ENCODE measurements around the gene CRYBB1.

The CRYBB1 gene

GRCh38 chr22:26610072-26610958 lies 7.5 kb downstream of the CRYBB1 start:
- Histone ChIP-seq H4K12ac (ENCODE audit: low read depth, low read length) (no peak overlapping the region), H3K79me1 (ENCODE audit: low read length) (no peaks in the 10 kb centered on the region), H3K4me2 (ENCODE audit: low read length) (no peak overlapping the region), H3K4me1 (ENCODE audit: control insufficient read depth in 1 of 2, insufficient read depth in 2 of 2, low read length in 2 of 2) (no peaks in the 10 kb centered on the region), H2AFZ (ENCODE audit: insufficient read depth, low read length, poor library complexity) (no peak overlapping the region), H3K27me3 (ENCODE audit: insufficient read depth, low read length) (no peaks in the 10 kb centered on the region), H4K8ac (ENCODE audit: low read depth, low read length) (no peak overlapping the region), H2BK12ac (ENCODE audit: low read length) (no peak overlapping the region), H3K18ac (ENCODE audit: low read length) (no peak overlapping the region), H2BK5ac (ENCODE audit: low read depth, low read length, poor library complexity) (no peak overlapping the region), H3K23ac (ENCODE audit: low read length) (no peak overlapping the region), H3K79me2 (ENCODE audit: control insufficient read depth, insufficient read depth, low read length, poor library complexity) (no peaks in the 10 kb centered on the region), H3K36me3 (ENCODE audit: control insufficient read depth in 1 of 2, insufficient read depth in 2 of 2, low read length in 2 of 2) (no peaks in the 10 kb centered on the region), H3K4ac (ENCODE audit: low read depth, low read length) (no peak overlapping the region), H4K91ac (ENCODE audit: low read depth, low read length) (no peak overlapping the region), H3K9ac (ENCODE audit: low read length) (no peak overlapping the region), H3K27ac (ENCODE audit: low read depth, low read length) (no peak overlapping the region), H3K14ac (ENCODE audit: low read length) (no peak overlapping the region), H2BK120ac (ENCODE audit: insufficient read depth, low read length, poor library complexity) (no peak overlapping the region), H2AK5ac (ENCODE audit: low read length) (no peak overlapping the region), H3K4me3 (ENCODE audit: low read depth, low read length) (no peak overlapping the region), H3K9me3 (ENCODE audit: insufficient read depth, low read depth, low read length) (no peaks in the 10 kb centered on the region)
- no CpG with 5 or more reads among the region's 12 CpGs for WGBS (ENCODE audit: extremely low coverage, insufficient coverage, insufficient read length)
- no peak for DNase-seq

GRCh38 chr22:26609287-26609686 lies 8.5 kb downstream of the CRYBB1 start:
- Histone ChIP-seq H3K4ac (ENCODE audit: low read depth, low read length) (no peak overlapping the region), H3K27ac (ENCODE audit: low read depth, low read length) (no peak overlapping the region), H3K9ac (ENCODE audit: low read length) (no peak overlapping the region), H2BK12ac (ENCODE audit: low read length) (no peak overlapping the region), H3K79me1 (ENCODE audit: low read length) (no peaks in the 10 kb centered on the region), H3K4me2 (ENCODE audit: low read length) (no peak overlapping the region), H3K27me3 (ENCODE audit: insufficient read depth, low read length) (peaks cover 3% of the 10 kb centered on the region), H2BK120ac (ENCODE audit: insufficient read depth, low read length, poor library complexity) (no peak overlapping the region), H3K36me3 (ENCODE audit: control insufficient read depth in 1 of 2, insufficient read depth in 2 of 2, low read length in 2 of 2) (no peaks in the 10 kb centered on the region), H3K23ac (ENCODE audit: low read length) (no peak overlapping the region), H3K79me2 (ENCODE audit: control insufficient read depth, insufficient read depth, low read length, poor library complexity) (no peaks in the 10 kb centered on the region), H2BK5ac (ENCODE audit: low read depth, low read length, poor library complexity) (no peak overlapping the region), H3K18ac (ENCODE audit: low read length) (no peak overlapping the region), H3K9me3 (ENCODE audit: insufficient read depth, low read depth, low read length) (no peaks in the 10 kb centered on the region), H4K91ac (ENCODE audit: low read depth, low read length) (no peak overlapping the region), H3K4me3 (ENCODE audit: low read depth, low read length) (no peak overlapping the region), H3K14ac (ENCODE audit: low read length) (no peak overlapping the region), H2AK5ac (ENCODE audit: low read length) (no peak overlapping the region), H2AFZ (ENCODE audit: insufficient read depth, low read length, poor library complexity) (no peak overlapping the region), H4K12ac (ENCODE audit: low read depth, low read length) (no peak overlapping the region), H3K4me1 (ENCODE audit: control insufficient read depth in 1 of 2, insufficient read depth in 2 of 2, low read length in 2 of 2) (no peaks in the 10 kb centered on the region), H4K8ac (ENCODE audit: low read depth, low read length) (no peak overlapping the region)
- DNase-seq = no peak
- WGBS (ENCODE audit: extremely low coverage, insufficient coverage, insufficient read length) = 100% methylated on average over 2 of the region's 2 CpGs

GRCh38 chr22:26608129-26608528 lies 9.7 kb downstream of the CRYBB1 start:
- Histone ChIP-seq H3K36me3 (ENCODE audit: control insufficient read depth in 1 of 2, insufficient read depth in 2 of 2, low read length in 2 of 2) (no peaks in the 10 kb centered on the region), H4K91ac (ENCODE audit: low read depth, low read length) (no peak overlapping the region)

GRCh38 chr22:26606611-26607010 lies 11.2 kb downstream of the CRYBB1 start:
- peaks cover 3% of the 10 kb centered on the region for H3K27me3 ChIP-seq (ENCODE audit: insufficient read depth, low read length)
- no peak overlapping the region for H2BK5ac ChIP-seq (ENCODE audit: low read depth, low read length, poor library complexity)
- no peak overlapping the region for H2BK12ac ChIP-seq (ENCODE audit: low read length)
- no peak overlapping the region for H3K18ac ChIP-seq (ENCODE audit: low read length)
- no CpG with 5 or more reads among the region's 4 CpGs for WGBS (ENCODE audit: extremely low coverage, insufficient coverage, insufficient read length)
- no peak overlapping the region for H3K14ac ChIP-seq (ENCODE audit: low read length)
- H3K23ac ChIP-seq (ENCODE audit: low read length) = no peak overlapping the region
- no peak overlapping the region for H3K4me3 ChIP-seq (ENCODE audit: low read depth, low read length)
- no peak overlapping the region for H3K4ac ChIP-seq (ENCODE audit: low read depth, low read length)
- no peak overlapping the region for H4K12ac ChIP-seq (ENCODE audit: low read depth, low read length)
- peak in 1 of 2 donors; percentile 4 for DNase-seq
- no peak overlapping the region for H2AK5ac ChIP-seq (ENCODE audit: low read length)
- H3K79me1 ChIP-seq (ENCODE audit: low read length) = no peaks in the 10 kb centered on the region
- no peaks in the 10 kb centered on the region for H3K79me2 ChIP-seq (ENCODE audit: control insufficient read depth, insufficient read depth, low read length, poor library complexity)
- no peak overlapping the region for H3K9ac ChIP-seq (ENCODE audit: low read length)
- no peaks in the 10 kb centered on the region for H3K4me1 ChIP-seq (ENCODE audit: control insufficient read depth in 1 of 2, insufficient read depth in 2 of 2, low read length in 2 of 2)
- H3K36me3 ChIP-seq (ENCODE audit: control insufficient read depth in 1 of 2, insufficient read depth in 2 of 2, low read length in 2 of 2) = no peaks in the 10 kb centered on the region
- no peak overlapping the region for H2BK120ac ChIP-seq (ENCODE audit: insufficient read depth, low read length, poor library complexity)
- H2AFZ ChIP-seq (ENCODE audit: insufficient read depth, low read length, poor library complexity) = no peak overlapping the region
- H3K27ac ChIP-seq (ENCODE audit: low read depth, low read length) = no peak overlapping the region
- no peak overlapping the region for H4K91ac ChIP-seq (ENCODE audit: low read depth, low read length)
- H4K8ac ChIP-seq (ENCODE audit: low read depth, low read length) = no peak overlapping the region
- H3K9me3 ChIP-seq (ENCODE audit: insufficient read depth, low read depth, low read length) = no peaks in the 10 kb centered on the region
- no peak overlapping the region for H3K4me2 ChIP-seq (ENCODE audit: low read length)

More at GRCh38 chr22:26608129-26608528, 9.7 kb downstream of the CRYBB1 start:
- Histone ChIP-seq H4K12ac (ENCODE audit: low read depth, low read length) (no peak overlapping the region), H3K79me1 (ENCODE audit: low read length) (no peaks in the 10 kb centered on the region), H3K4me3 (ENCODE audit: low read depth, low read length) (no peak overlapping the region), H3K14ac (ENCODE audit: low read length) (no peak overlapping the region), H3K23ac (ENCODE audit: low read length) (no peak overlapping the region), H3K79me2 (ENCODE audit: control insufficient read depth, insufficient read depth, low read length, poor library complexity) (no peaks in the 10 kb centered on the region), H3K27ac (ENCODE audit: low read depth, low read length) (no peak overlapping the region), H3K18ac (ENCODE audit: low read length) (no peak overlapping the region), H4K8ac (ENCODE audit: low read depth, low read length) (no peak overlapping the region), H3K9me3 (ENCODE audit: insufficient read depth, low read depth, low read length) (no peaks in the 10 kb centered on the region), H2AK5ac (ENCODE audit: low read length) (no peak overlapping the region), H2BK12ac (ENCODE audit: low read length) (no peak overlapping the region), H2AFZ (ENCODE audit: insufficient read depth, low read length, poor library complexity) (no peak overlapping the region), H3K4ac (ENCODE audit: low read depth, low read length) (no peak overlapping the region), H3K9ac (ENCODE audit: low read length) (peak overlapping the region; percentile 39), H3K4me1 (ENCODE audit: control insufficient read depth in 1 of 2, insufficient read depth in 2 of 2, low read length in 2 of 2) (no peaks in the 10 kb centered on the region), H2BK5ac (ENCODE audit: low read depth, low read length, poor library complexity) (no peak overlapping the region), H3K4me2 (ENCODE audit: low read length) (no peak overlapping the region), H3K27me3 (ENCODE audit: insufficient read depth, low read length) (peaks cover 3% of the 10 kb centered on the region), H2BK120ac (ENCODE audit: insufficient read depth, low read length, poor library complexity) (no peak overlapping the region)
- no CpG with 5 or more reads among the region's 2 CpGs for WGBS (ENCODE audit: extremely low coverage, insufficient coverage, insufficient read length)
- no peak for DNase-seq
